Ovary (tissue), 3 donors: ENCODE measurements around the gene DNMT1.

Experiments used
- CTCF ChIP-seq, 3 donors: fragments of 450-650 bp in 2 of 3; fragments of 200-600 bp in 1 of 3; IDR thresholded peaks; one replicate each; pipeline versions ENCODE4 v1.5.1 to v1.8.0; 2016 to 2022; ENCODE audit warnings: antibody characterized with exemption in 3 of 3, mild to moderate bottlenecking in 1 of 3
- POLR2A ChIP-seq: fragments of 450-650 bp; IDR thresholded peaks from one replicate; pipeline ENCODE4 v1.6.1; 2017; ENCODE audit warnings: antibody characterized with exemption, mild to moderate bottlenecking, moderate library complexity
- donor health status: DM: no; HTN: no; CAD: no.

- TF ChIP-seq CTCF (IDR thresholded peaks at IDR 0.05) (no peak), POLR2A (no peak)
These were observed 82.6 kb downstream of the DNMT1 start for GRCh38 chr19:10112037-10112761.
